ENCODE results near the gene RSRC1.
"Not testable (repeated sequence)": the region's sequence is repeated elsewhere in the genome, so short reads cannot be mapped to it uniquely, and the experiment has no call there.

The RSRC1 gene

DNA sequence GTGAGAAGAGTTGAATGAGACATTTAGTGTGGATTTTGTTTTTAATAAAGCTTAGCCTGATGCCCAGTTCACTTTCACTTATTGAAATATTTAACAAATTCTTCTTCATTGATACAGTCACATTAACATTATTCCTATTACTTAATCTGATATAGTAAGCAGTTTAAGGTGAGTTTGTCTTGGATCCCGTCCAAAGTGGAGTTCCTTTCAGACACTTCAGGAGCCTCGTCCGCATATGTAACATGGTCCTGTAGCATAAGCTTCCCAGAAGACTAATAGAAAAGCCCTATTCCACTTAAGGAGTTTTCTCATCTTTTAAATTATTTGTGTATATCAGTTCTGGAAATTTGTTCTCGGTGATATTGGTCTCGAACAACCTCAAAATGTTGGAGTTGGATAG is 421.4 kb downstream of the RSRC1 start:
- DNase-seq (ENCODE audit: low read depth) = no peak

DNA sequence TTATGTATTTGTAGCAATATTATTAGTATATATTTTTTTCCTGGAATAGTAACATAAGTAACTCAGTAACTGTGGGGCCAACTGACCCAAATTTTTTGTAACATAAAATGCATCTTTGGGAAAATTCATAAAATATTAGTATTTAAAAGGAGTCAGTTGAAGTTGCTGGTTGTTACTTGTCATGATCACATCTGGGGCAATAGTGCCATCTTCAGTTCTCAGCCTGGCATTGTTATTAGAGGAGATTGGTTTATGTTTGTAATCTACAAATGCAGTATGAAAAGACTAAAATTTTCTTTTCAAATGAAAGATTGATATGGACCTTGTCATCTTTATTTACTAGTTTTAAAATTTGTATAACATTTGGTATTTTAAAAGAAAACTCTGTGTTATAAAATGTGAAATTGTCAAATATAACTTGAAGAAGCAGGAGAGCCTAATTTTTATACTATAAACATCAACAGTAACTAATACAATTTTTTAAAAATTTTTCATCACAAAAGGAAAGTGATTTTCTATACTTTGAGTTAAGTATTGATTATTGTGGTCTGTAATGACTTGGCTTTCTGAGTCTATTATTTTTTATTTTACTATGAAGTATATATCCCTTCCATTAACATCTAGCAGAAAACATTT is 422.3 kb downstream of the RSRC1 start:
- peak; percentile 17 for DNase-seq (ENCODE audit: low read depth)

DNA sequence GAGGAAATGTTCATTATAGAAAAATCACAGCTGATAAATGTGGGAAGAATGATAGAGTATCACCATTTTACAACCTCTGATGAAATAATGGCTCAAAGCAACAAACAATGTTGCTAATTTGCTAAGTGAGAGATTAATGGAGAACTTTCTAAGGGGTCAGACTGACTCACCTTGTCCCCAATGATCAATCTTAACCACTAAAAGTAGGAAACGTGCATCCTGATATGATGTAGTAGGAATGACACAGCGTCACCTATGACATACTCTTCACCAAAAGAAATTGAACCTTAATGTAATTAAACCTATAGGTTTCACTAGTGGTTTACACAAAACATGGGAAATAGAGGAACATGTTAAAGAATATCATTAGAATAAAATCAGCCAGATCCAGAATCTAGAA is 426.0 kb downstream of the RSRC1 start:
- no peak for DNase-seq (ENCODE audit: low read depth)

DNA sequence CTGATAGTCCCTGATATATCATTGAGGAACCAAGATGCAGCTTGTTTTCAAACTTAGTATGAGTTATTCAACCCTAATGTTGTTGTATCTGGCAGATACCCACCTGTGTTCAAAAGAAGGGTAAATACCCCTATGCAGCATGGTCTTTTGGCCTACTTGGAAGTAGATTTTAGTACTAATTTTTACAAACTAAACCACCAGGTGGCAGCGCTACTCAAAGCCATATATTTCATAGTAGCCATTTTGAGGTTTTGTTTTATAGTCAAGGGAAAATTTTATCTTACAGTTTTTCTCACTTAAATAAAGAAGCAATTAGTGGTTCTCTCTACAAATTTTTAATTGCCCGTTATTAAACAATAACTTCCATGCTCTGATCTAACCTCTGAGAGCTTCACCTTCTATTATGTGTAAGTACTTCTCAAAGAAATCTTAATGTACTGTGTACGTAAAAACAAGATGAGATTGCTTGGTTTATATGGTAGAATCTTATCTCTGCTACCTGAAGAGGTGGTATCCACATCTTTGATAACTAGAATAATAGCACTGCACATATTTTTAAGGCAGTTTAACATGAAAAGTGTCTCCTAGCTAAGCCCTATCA is 429.6 kb downstream of the RSRC1 start:
- DNase-seq (ENCODE audit: low read depth) = peak; percentile 19

DNA sequence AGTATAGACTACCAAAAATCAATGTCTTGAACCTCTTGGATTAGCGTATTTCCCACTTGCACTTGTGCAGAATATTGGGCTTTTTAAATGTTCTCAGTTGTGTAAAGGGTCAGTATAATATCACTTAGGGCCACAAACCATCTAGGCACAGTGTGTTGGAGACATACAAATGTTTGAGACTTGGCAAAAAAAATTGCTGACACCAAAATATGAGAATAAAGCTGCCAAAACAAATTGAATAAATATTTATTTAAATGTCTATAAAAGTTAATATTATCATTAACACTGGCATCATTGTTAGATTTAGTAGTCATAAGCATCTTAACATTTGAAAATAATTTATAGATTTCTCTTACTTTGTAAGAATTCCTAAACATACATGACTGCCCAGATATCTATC is 430.2 kb downstream of the RSRC1 start:
- DNase-seq (ENCODE audit: low read depth) = no peak

DNA sequence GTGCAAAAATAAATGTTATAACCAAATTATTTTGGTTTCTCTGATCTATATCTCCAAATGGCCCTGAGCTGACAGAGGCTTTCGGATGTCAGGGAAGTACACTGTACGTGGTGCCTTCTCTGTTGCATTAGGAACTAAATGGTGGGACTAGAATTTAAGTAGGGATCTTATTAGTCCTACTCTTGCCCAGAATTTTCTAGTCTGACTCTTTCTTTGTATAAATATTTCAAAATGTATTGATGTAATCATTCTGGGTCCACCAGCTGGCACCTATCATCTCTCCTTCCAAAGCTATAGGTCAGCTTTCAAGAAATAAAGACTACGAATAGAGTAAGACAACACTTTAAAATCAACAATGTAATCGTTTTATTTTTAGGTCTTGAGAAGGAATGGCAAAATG is 438.8 kb downstream of the RSRC1 start:
- no peak for DNase-seq (ENCODE audit: low read depth)

DNA sequence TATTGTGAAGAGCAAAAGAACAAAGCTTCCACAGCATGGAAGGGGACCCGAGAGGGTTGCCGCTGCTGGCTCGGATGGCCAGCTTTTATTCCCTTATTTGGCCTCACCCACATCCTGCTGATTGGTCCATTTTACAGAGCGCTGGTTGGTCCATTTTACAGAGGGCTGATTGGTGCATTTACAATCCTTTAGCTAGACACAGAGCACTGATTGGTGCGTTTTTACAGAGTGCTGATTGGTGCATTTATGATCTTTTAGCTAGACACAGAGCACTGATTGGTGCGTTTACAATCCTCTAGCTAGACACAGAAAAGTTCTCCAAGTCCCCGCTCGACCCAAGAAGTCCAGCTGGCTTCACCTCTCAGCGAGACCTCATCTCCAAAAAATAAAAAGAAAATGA is 440.0 kb downstream of the RSRC1 start:
- not testable (repeated sequence) for DNase-seq (ENCODE audit: low read depth)

DNA sequence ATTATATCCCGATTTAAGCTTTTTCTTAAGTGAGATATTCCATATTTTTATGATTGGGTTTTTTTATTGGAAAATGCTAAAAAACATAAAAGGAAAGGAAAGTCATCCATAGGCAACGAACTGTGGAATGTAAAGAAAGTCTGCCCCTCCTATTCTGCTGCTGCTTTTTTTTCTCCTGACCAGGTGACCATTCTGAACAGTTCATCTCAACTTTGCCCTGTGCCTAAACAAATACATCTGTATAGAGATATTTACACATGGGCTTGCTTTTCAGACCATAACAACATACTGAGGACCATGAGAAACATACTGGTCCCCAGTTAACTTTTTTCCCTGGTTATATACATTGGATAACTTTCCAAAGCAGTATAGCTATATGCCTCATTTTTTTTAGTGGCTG is 442.2 kb downstream of the RSRC1 start:
- DNase-seq (ENCODE audit: low read depth) = no peak

DNA sequence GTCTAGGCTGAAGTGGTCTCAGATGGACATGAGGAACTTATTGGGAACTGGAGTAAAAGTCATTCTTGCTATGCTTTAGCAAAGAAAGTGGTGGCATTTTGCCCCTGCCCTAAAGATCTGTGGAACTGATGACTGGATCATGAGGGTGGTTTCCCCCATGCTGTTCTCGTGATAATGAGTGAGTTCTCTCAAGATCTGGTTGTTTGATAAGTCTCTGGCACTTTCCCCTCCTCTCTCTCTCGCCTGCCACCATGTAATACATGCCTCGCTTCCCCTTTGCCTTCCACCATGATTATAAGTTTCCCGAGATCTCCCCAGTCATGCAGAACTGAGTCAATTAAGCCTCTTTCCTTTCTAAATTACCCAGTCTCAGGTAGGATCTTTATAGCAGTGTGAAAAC is 449.6 kb downstream of the RSRC1 start:
- no peak for DNase-seq (ENCODE audit: low read depth)

DNA sequence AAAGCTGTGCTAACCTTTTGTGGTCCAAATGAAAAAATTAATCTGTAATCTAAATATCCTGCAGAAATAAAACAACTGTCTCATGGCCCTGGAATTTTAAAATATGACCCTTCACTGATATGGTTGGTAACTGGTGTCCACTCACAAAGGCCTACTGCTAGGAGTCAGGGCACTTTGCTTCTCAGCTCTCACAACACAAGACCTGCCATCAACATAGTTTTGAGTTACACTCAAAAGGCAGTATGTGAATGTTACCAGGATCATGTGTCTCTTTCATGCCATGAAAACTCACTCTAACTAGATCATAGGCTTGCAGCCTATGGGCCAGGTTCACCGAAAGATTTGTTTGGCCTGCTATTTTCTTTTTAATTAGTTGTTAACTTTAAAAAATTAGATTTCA is 451.1 kb downstream of the RSRC1 start:
- no peak for DNase-seq (ENCODE audit: low read depth)

DNA sequence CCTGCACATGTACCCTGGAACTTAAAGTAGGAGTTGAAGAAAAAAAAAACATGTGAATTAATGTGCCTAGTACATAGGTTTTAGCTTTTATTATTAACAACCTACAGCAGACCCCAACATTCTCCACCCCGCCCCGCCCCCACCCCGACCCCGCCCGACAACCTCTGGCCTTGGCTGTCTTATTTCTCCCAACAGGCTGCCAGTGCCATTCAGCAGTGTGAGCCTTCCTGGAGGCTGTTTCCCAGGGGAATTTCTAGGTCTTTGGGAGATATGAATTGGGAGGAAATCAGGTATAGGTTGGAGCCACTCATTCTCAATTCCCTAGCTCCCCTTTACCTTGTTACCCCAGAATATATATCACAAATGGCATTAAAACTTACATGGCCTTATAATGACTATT is 452.8 kb downstream of the RSRC1 start:
- no peak for DNase-seq (ENCODE audit: low read depth)

DNA sequence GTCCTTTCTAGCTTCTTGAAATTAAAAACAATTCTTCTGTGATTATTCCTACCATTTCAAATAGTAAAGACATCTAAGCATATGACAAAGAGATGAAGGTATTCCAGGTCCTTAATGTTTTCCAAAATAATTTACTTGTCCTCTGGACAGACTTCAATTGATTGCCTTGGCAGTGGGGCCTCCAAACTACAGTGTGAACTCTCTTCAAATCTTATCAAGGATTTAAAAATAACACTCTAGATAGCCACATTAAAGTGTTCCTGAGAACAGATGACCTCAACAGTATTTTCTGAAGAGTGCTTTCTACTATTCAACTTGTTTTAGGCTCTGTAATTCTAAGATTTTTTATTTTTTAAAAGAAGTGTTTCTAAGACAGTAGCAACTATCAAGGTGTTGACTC is 453.2 kb downstream of the RSRC1 start:
- no peak for DNase-seq (ENCODE audit: low read depth)

DNA sequence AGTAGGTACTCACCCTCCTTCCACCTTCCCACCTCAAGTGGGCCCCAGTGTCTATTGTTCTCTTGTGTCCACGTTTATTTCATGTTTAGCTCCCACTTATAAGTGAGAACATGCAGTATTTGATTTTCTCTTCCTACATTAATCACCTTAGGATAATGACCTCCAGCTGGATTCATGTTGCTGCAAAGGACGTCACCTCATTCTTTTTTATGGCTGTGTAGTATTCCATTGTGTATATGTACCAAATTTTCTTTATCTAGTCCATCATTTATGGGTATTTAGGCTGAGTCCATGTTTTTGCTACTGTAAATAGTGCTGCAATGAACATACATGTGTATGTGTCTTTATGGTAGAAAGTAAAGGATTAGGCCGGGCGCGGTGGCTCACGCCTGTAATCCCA is 455.2 kb downstream of the RSRC1 start:
- DNase-seq (ENCODE audit: low read depth) = no peak

DNA sequence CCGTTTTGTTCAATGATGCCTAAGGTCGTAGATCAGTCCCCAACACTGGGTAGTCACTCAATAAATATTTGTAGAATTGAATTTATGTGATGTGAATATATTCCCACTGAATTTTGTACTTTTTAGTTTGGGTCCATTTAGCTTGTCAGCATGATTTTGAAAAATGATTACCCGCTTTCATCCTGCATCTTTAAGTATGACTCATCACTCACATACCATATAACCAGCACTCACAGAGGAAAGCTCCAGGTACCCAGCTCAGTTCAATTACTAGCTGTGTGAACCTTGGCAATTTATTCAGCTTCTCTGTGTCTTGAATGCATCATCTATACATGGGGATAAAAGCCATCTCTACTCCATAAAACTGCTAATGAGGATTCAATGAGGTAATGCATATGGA is 458.9 kb downstream of the RSRC1 start:
- DNase-seq (ENCODE audit: low read depth) = no peak

DNA sequence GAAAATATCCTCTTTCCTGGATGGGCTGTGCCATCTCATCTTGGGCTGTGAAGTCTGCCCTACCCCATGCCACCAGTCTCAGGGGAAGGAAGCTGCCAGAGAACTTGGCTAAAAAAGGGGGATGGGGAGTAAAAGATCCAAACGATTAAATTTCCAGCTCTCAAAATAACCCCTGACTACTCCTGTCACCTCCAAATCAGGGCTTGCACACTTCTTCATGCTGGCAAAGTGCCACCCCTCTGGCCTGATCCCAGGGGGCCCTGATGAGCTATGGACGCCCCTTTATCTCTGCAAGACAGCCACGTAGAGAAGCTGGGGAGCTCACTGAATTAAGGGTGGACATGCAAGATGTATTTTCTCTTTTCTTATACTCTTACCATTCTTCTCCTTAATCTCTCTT is 459.9 kb downstream of the RSRC1 start:
- no peak for DNase-seq (ENCODE audit: low read depth)

DNA sequence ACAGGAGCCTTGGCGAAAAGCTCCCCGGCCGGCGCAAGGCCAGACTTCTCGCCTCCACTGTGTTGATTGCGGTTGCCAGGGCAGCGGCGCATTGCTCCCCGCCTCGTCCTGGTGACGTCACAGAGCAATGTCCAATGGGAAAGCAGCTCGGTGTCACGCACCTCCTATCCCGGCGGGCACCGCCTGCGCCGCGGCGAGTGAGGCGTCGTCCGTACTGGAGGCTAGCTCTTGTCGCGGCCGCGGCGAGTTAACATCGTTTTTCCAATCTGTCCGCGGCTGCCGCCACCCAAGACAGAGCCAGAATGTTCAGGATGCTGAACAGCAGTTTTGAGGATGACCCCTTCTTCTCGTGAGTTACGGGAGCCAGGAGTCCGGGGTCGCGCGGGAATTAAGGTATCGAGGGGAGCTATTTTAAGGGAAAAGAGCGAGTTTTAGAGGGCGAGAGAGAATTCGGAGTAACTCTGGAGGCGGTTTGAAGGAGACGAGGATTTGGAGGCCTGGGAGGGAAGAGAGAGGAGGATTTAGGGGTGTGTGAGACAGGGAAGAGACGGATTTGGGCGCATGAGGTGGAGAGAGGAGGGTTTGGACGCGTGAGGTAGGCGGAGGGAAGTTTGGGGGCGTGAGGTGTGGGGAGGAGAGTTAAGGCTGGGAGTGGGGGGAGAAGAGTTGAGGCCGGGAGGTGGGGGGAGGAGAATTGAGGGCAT is 461.3 kb downstream of the RSRC1 start, which contains the start of gene MLF1:
MLF1 (plus strand) TSS at position 196 of the 704 bp plus-strand sequence; CDS start at position 303, 107 bp downstream.
- peak; percentile 83 for DNase-seq (ENCODE audit: low read depth)

DNA sequence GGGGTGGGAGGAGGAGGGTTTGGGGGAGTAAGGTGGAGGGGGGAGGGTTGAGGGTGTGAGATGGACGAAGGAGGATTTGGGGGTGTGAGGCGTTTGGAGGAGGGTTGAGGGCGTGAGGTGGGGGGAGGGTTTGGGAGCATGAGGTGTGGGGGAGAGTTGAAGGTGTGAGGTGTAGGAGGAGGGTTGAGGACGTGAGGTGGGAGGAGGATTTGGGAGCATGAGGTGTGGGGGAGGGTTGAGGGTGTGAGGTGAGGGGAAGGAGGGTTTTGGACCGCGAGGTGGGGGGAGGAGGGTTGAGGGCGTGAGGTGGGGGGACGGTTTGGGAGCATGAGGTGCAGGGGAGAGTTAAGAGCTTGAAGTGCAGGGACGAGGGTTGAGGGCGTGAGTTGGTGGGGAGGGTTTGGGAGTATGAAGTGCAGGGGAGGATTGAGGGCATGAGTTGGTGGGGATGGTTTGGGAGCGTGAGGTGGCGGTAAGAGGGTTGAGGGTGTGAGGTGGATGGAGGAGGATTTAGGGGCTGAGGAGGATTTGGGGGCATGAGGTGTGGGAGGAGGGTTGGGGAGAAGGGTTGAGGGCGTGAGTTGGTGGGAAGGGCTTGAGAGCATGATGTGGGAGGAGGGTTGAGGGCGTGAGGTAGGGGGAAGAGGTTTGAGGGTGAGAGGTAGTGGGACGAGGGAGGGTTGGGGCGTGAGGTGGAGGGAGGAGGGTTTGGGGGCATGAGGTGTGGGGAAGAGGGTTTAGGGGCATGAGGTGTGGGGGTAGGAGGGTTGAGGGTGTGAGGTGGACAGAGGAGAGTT is 462.3 kb downstream of the RSRC1 start:
- DNase-seq (ENCODE audit: low read depth) = no peak

DNA sequence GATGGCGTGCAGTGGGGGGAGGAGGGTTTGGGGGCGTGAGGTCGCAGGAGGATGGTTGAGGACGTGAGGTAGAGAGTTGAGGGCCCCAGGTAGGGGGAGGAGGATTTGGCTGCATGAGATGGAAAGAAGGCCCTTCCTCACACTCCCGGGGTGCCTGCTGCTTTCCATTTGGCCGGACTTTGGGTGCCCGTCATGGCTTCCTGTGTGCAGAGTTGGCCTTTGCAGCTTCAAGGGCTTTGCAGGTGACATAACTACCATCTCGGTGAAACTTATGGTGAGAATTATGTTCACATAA is 462.8 kb downstream of the RSRC1 start:
- no peak for DNase-seq (ENCODE audit: low read depth)

DNA sequence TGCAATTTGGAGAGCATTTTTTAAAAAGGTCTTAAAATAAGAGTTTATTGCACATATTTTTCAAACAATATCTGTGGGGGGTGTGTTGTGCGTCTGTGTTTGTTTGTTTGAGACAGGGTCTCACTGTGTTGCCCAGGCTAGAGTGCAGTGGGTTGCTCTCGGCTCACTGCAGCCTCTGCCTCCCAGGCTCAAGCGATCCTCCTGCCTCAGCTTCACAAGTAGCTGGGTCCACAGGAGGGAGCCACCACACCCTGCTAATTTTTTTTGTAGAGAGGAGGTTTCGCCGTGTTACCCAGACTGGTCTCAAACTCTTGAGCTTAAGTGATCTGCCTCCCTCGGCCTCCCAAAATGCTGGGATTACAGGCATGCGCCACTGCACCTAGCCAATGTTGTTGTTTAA is 463.8 kb downstream of the RSRC1 start:
- DNase-seq (ENCODE audit: low read depth) = no peak

DNA sequence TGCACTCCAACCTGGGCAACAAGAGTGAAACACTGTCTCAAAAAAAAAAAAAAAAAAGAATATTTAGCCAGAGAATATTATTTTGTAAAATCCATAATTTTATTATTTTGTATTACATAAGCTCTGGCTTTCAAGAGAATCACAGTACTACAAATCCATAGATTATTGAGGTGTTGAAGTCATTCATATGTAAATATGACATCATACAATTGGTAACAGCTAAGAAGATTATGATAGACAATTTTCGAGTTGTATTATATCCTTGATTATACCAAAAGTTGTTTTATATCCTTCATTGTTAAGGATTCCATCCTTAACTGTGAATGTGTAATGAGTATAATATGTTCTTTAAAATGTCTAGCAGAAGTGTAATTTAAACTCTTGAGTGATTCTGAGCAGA is 464.8 kb downstream of the RSRC1 start:
- no peak for DNase-seq (ENCODE audit: low read depth)

DNA sequence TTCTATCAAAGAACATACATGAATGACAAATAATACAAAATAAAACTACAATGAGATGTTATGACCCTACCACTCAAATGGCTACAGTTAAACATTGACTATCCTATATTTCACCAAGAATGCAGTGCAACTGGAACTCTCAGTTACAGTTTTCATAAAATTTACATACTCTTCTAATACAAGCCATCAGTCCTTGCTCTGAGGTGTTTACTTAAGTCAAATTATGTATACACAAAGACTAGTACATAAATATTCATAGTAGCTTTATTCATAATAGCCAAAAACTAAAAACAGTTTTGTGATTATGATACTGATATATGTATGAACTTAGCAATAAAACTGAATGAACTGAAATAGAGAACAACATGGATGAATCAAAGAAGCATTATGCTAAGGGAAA is 480.3 kb downstream of the RSRC1 start:
- DNase-seq (ENCODE audit: low read depth) = no peak

Measured in HS-27A (cell line).